SK-N-SH (cell line): ENCODE measurements around the gene LAMA1.

Experiments
- ELF1 ChIP-seq: IDR thresholded peaks from 2 replicates; pipeline ENCODE4 v1.4.0; 2012
- EZH2phosphoT487 ChIP-seq: fragments of 200-600 bp; sonication (generic); IDR thresholded peaks from 2 replicates; pipeline ENCODE4 v1.6.1; 2017; ENCODE audit warnings: low read depth, mixed run types, mild to moderate bottlenecking, antibody characterized with exemption, moderate library complexity, borderline replicate concordance
- FOXM1 ChIP-seq: IDR thresholded peaks from 2 replicates; pipeline ENCODE4 v1.4.0; 2012; ENCODE audit warnings: low read depth, mild to moderate bottlenecking
- RFX5 ChIP-seq: IDR thresholded peaks from 2 replicates; pipeline ENCODE4 v1.6.1; 2012; ENCODE audit warnings: mild to moderate bottlenecking, improper control_type of control experiment, low read length
- RXRA ChIP-seq: IDR thresholded peaks from 2 replicates; pipeline ENCODE4 v1.4.0; 2012; ENCODE audit warnings: low read depth, mild to moderate bottlenecking, borderline replicate concordance
- TCF12 ChIP-seq: IDR thresholded peaks from 2 replicates; pipeline ENCODE4 v1.4.0; 2012
- YY1 ChIP-seq: IDR thresholded peaks from 2 replicates; pipeline ENCODE4 v1.4.0; 2012; ENCODE audit warnings: low read depth, mild to moderate bottlenecking
- TF ChIP-seq, protein P1 (sequence below): fragments of 200-600 bp; sonication (generic); IDR thresholded peaks from 2 replicates; pipeline ENCODE4 v1.6.1; 2017; ENCODE audit warnings: antibody characterized with exemption, mild to moderate bottlenecking, moderate library complexity

DNA sequence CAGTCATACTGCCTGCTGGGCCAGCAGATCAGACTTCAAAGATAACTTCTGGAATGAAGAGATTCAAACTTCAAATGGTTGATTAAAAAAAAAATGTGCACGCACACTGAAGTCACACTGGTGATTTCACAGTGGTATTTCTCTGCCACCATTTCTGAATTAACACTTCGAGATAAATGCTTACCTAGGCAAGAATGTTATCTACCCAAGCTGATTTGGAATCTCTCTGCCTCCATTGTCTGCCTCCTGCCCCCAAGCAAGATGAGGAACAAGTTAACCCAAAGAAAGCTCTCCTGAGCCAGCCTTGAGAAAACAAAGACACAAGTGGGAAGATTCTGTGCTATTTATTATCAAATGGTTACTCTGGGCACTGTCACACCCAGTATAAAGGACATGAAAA lies 6.5 kb downstream of the LAMA1 start:
- no peak for TF ChIP-seq YY1
- TF ChIP-seq, protein P1, sequence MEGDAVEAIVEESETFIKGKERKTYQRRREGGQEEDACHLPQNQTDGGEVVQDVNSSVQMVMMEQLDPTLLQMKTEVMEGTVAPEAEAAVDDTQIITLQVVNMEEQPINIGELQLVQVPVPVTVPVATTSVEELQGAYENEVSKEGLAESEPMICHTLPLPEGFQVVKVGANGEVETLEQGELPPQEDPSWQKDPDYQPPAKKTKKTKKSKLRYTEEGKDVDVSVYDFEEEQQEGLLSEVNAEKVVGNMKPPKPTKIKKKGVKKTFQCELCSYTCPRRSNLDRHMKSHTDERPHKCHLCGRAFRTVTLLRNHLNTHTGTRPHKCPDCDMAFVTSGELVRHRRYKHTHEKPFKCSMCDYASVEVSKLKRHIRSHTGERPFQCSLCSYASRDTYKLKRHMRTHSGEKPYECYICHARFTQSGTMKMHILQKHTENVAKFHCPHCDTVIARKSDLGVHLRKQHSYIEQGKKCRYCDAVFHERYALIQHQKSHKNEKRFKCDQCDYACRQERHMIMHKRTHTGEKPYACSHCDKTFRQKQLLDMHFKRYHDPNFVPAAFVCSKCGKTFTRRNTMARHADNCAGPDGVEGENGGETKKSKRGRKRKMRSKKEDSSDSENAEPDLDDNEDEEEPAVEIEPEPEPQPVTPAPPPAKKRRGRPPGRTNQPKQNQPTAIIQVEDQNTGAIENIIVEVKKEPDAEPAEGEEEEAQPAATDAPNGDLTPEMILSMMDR = no peak
- TF ChIP-seq RFX5 = no peak
- TF ChIP-seq RXRA = no peak
- no peak for TF ChIP-seq EZH2phosphoT487
- no peak for TF ChIP-seq FOXM1
- TF ChIP-seq TCF12 = no peak
- no peak for TF ChIP-seq ELF1
